NT2/D1 (cell line): ENCODE results near the gene PGM2.

Source experiments
- DNase-seq: peaks from one replicate; pipeline ENCODE4 v3.0.0-alpha.2; 2011; ENCODE audit warnings: low read depth, low spot score
- H3K27me3 ChIP-seq: 2 replicates; pipeline ENCODE4 v1.6.0; 2011; ENCODE audit warnings: mild to moderate bottlenecking; ENCODE audit not compliant: insufficient read length, insufficient read depth
- H3K36me3 ChIP-seq: 2 replicates; pipeline ENCODE4 v1.6.1; 2011; ENCODE audit warnings: mild to moderate bottlenecking, low read length, mixed read lengths; ENCODE audit not compliant: insufficient read depth, insufficient read length
- H3K4me1 ChIP-seq: 2 replicates; pipeline ENCODE4 v1.5.1; 2011; ENCODE audit not compliant: insufficient read depth, insufficient read length
- H3K4me3 ChIP-seq: 2 replicates; pipeline ENCODE4 v1.5.1; 2011; ENCODE audit warnings: low read depth; ENCODE audit not compliant: insufficient read length
- H3K9ac ChIP-seq: 2 replicates; pipeline ENCODE4 v1.6.0; 2011; ENCODE audit warnings: low read depth; ENCODE audit not compliant: insufficient read length
- H3K9me3 ChIP-seq: 2 replicates; pipeline ENCODE4 v1.5.1; 2011; ENCODE audit warnings: mild to moderate bottlenecking, low read length; ENCODE audit not compliant: insufficient read depth
- SUZ12 ChIP-seq: IDR thresholded peaks from 2 replicates; pipeline ENCODE4 v1.6.1; 2011; ENCODE audit not compliant: insufficient read length, insufficient read depth; ENCODE audit errors: extremely low read depth
- YY1 ChIP-seq: IDR thresholded peaks from 2 replicates; pipeline ENCODE4 v1.6.1; 2011; ENCODE audit not compliant: insufficient read length, insufficient read depth
- ZNF274 ChIP-seq: IDR thresholded peaks from 2 replicates; pipeline ENCODE4 v1.6.1; 2011; ENCODE audit warnings: mild to moderate bottlenecking, low read depth, low read length

PGM2 gene

GRCh38 chr4:37835031-37835430 lies 8.5 kb downstream of the PGM2 start:
- H3K27me3 ChIP-seq, result no peaks in the 10 kb centered on the region
- H3K4me1 ChIP-seq, result no peaks in the 10 kb centered on the region
- H3K4me3 ChIP-seq, result no peak overlapping the region
- H3K36me3 ChIP-seq, result peaks cover 65% of the 10 kb centered on the region
- TF ChIP-seq SUZ12 (no peak), ZNF274 (no peak), YY1 (no peak)
- no peaks in the 10 kb centered on the region for H3K9me3 ChIP-seq
- H3K9ac ChIP-seq, result no peak overlapping the region
- no peak for DNase-seq

GRCh38 chr4:37835806-37836205 lies 9.3 kb downstream of the PGM2 start:
- no peaks in the 10 kb centered on the region for H3K27me3 ChIP-seq
- no peaks in the 10 kb centered on the region for H3K9me3 ChIP-seq
- no peak for DNase-seq
- H3K4me1 ChIP-seq, result no peaks in the 10 kb centered on the region
- TF ChIP-seq ZNF274 (no peak), YY1 (no peak), SUZ12 (no peak)
- no peak overlapping the region for H3K4me3 ChIP-seq
- H3K9ac ChIP-seq, result no peak overlapping the region
- peaks cover 60% of the 10 kb centered on the region for H3K36me3 ChIP-seq

- H3K4me3 ChIP-seq, result no peak overlapping the region
- DNase-seq, result no peak
- H3K4me1 ChIP-seq, result no peaks in the 10 kb centered on the region
- peaks cover 59% of the 10 kb centered on the region for H3K36me3 ChIP-seq
- H3K9ac ChIP-seq, result no peak overlapping the region
- TF ChIP-seq YY1, result no peak
- TF ChIP-seq ZNF274, result no peak
- TF ChIP-seq SUZ12, result no peak
- H3K9me3 ChIP-seq, result no peaks in the 10 kb centered on the region
- no peaks in the 10 kb centered on the region for H3K27me3 ChIP-seq
Measured at GRCh38 chr4:37836274-37836673, 9.8 kb downstream of the PGM2 start.

- Histone ChIP-seq H3K9me3 (no peaks in the 10 kb centered on the region), H3K4me1 (no peaks in the 10 kb centered on the region), H3K27me3 (no peaks in the 10 kb centered on the region), H3K36me3 (peaks cover 61% of the 10 kb centered on the region), H3K4me3 (no peak overlapping the region), H3K9ac (no peak overlapping the region)
- DNase-seq, result no peak
- no peak for TF ChIP-seq ZNF274
- TF ChIP-seq YY1, result no peak
Measured at GRCh38 chr4:37836838-37837440, 10.5 kb downstream of the PGM2 start.

- no peak overlapping the region for H3K9ac ChIP-seq
- no peak overlapping the region for H3K4me3 ChIP-seq
- TF ChIP-seq ZNF274, result no peak
- no peak for TF ChIP-seq SUZ12
- no peak for TF ChIP-seq YY1
- H3K36me3 ChIP-seq, result peaks cover 59% of the 10 kb centered on the region
- no peaks in the 10 kb centered on the region for H3K4me1 ChIP-seq
- no peaks in the 10 kb centered on the region for H3K9me3 ChIP-seq
- no peak for DNase-seq
- no peaks in the 10 kb centered on the region for H3K27me3 ChIP-seq
Measured at GRCh38 chr4:37837446-37837845, 11.0 kb downstream of the PGM2 start.

- H3K36me3 ChIP-seq, result peaks cover 57% of the 10 kb centered on the region
- DNase-seq, result no peak
- H3K9me3 ChIP-seq, result no peaks in the 10 kb centered on the region
- no peaks in the 10 kb centered on the region for H3K27me3 ChIP-seq
- H3K4me1 ChIP-seq, result no peaks in the 10 kb centered on the region
- TF ChIP-seq YY1 (no peak), ZNF274 (no peak), SUZ12 (no peak)
- no peak overlapping the region for H3K9ac ChIP-seq
- no peak overlapping the region for H3K4me3 ChIP-seq
Measured at GRCh38 chr4:37839426-37839825, 12.9 kb downstream of the PGM2 start.

GRCh38 chr4:37844204-37844603 lies 17.7 kb downstream of the PGM2 start:
- DNase-seq, result no peak
- peaks cover 2% of the 10 kb centered on the region for H3K4me1 ChIP-seq
- no peak overlapping the region for H3K9ac ChIP-seq
- peaks cover 53% of the 10 kb centered on the region for H3K36me3 ChIP-seq
- no peaks in the 10 kb centered on the region for H3K9me3 ChIP-seq
- TF ChIP-seq YY1 (no peak), ZNF274 (no peak), SUZ12 (no peak)
- no peak overlapping the region for H3K4me3 ChIP-seq
- H3K27me3 ChIP-seq, result no peaks in the 10 kb centered on the region
